AG04449 (cell line): ENCODE measurements around the gene MRPS18A.
"Not testable (repeated sequence)": the region's sequence is repeated elsewhere in the genome, so short reads cannot be mapped to it uniquely, and the experiment has no call there.

ENCODE experiments used
- CTCF ChIA-PET: fragments of 350-600 bp; formaldehyde crosslinking; extraction: SDS; loops from one replicate; lab custom pipeline; 2021; ENCODE audit warnings: antibody characterized with exemption; lab: Yijun Ruan, JAX
- POLR2A ChIA-PET: fragments of 400-600, 350-600 bp; formaldehyde crosslinking; extraction: SDS; loops from one replicate; lab custom pipeline; 2020; ENCODE audit warnings: antibody characterized with exemption, inconsistent platforms; lab: Yijun Ruan, JAX
- DNase-seq: peaks from one replicate; pipeline ENCODE4 v3.0.0-alpha.2; 2010; ENCODE audit warnings: low read depth, low spot score
- H3K4me3 ChIP-seq: 2 replicates; pipeline ENCODE4 v1.5.1; 2011; ENCODE audit warnings: low read depth, mild to moderate bottlenecking, control low read depth, low read length
- CTCF ChIP-seq: IDR thresholded peaks from one replicate; pipeline ENCODE4 v1.5.1; 2011; ENCODE audit warnings: mild to moderate bottlenecking, moderate library complexity, low read length, control low read depth, inconsistent platforms; ENCODE audit not compliant: insufficient read depth; ENCODE audit errors: missing control alignments

The MRPS18A gene

GRCh38 chr6:43705996-43706395, 18.4 kb upstream of the MRPS18A start:
- POLR2A ChIA-PET = interaction anchor here (0.9 kb wide), 1 partner anchor 63 kb away, joined by 6 read pairs; no protein-coding TSS in a partner anchor
- no peak for DNase-seq
- CTCF ChIA-PET = interaction anchor here (0.8 to 2.1 kb wide), 6 partner anchors 18 to 369 kb away, joined by 3 to 7 read pairs (median 4); partner anchors contain the start of gene MRPS18A
- no peak overlapping the region for H3K4me3 ChIP-seq
- TF ChIP-seq CTCF = no peak

- DNase-seq = no peak
- ChIA-PET CTCF (interaction anchor here (1.0 to 1.7 kb wide), 5 partner anchors 10 to 394 kb away, joined by 3 to 4 read pairs (median 4); no protein-coding TSS in a partner anchor), POLR2A (interaction anchor here (0.6 kb wide), 2 partner anchors 67 to 334 kb away, joined by 3 read pairs; partner anchors contain the start of gene VEGFA)
- H3K4me3 ChIP-seq = no peak overlapping the region
- no peak for TF ChIP-seq CTCF
Observed at GRCh38 chr6:43703512-43704429, 16.2 kb upstream of the MRPS18A start.

GRCh38 chr6:43702534-43703440, 15.2 kb upstream of the MRPS18A start:
- TF ChIP-seq CTCF = no peak
- CTCF ChIA-PET = interaction anchor here (1.1 to 1.7 kb wide), 4 partner anchors 9 to 395 kb away, joined by 4 read pairs; no protein-coding TSS in a partner anchor
- DNase-seq = peak; percentile 63
- POLR2A ChIA-PET = no interaction called here
- no peak overlapping the region for H3K4me3 ChIP-seq

GRCh38 chr6:43702171-43702533, 14.6 kb upstream of the MRPS18A start:
- DNase-seq = no peak
- H3K4me3 ChIP-seq = no peak overlapping the region
- ChIA-PET CTCF (no interaction called here), POLR2A (no interaction called here)
- no peak for TF ChIP-seq CTCF

- H3K4me3 ChIP-seq, DNase-seq, POLR2A ChIA-PET: not testable (repeated sequence)
- CTCF ChIA-PET = interaction anchor here (0.8 to 1.0 kb wide), 2 partner anchors 68 to 398 kb away, joined by 3 to 4 read pairs; no protein-coding TSS in a partner anchor
Observed at GRCh38 chr6:43700939-43701560, 13.5 kb upstream of the MRPS18A start.

GRCh38 chr6:43699564-43700186, 12.1 kb upstream of the MRPS18A start:
- DNase-seq = no peak

More at GRCh38 chr6:43699564-43700186, 12.1 kb upstream of the MRPS18A start:
- CTCF ChIA-PET = no interaction called here
- POLR2A ChIA-PET = no interaction called here
- no peak for TF ChIP-seq CTCF
- H3K4me3 ChIP-seq = no peak overlapping the region
